Islet precursor cell (in vitro differentiated cells): ENCODE data around the gene BPI.
"Not testable (repeated sequence)": the region's sequence is repeated elsewhere in the genome, so short reads cannot be mapped to it uniquely, and the experiment has no call there.

Source experiments
- DNase-seq: peaks from one replicate; pipeline ENCODE4 v3.0.0-alpha.2; 2018

Gene BPI

DNA sequence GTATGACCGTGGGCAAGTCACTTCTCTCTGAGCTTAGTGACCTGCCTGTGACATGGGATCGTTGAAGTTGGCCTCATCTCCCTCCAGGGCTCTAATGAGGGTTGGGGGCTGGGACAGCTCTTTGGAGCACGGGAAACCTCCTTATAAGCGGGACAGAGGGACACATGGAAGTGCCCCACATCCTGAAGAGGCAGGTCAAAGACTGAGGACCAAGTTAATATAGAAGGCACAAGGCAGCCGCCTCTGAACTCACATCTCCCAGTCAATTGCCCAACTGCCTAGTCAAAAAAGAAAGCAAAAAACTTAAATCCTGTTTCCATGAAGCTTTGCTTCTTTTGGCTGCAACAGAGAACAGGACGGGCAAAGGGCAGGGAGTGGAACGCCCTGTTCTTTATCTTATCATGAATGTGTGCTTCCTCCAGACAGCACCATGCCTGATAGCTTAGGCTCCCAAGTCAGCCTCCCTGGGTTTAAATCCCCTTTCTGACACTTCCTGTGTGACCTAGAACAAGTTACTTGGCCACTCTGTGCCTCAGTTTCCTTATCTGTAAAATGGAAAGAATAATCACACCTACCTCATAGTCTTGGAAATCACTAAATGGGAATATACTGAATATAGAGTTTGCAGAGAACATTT, 69.4 kb downstream of the BPI start:
- no peak for DNase-seq

GRCh38 chr20:38373898-38374297, 69.9 kb downstream of the BPI start:
- peak; percentile 43 for DNase-seq

GRCh38 chr20:38377039-38377685, 73.2 kb downstream of the BPI start:
- peak; percentile 13 for DNase-seq

GRCh38 chr20:38377838-38378237, 73.9 kb downstream of the BPI start:
- DNase-seq: not testable (repeated sequence)

DNA sequence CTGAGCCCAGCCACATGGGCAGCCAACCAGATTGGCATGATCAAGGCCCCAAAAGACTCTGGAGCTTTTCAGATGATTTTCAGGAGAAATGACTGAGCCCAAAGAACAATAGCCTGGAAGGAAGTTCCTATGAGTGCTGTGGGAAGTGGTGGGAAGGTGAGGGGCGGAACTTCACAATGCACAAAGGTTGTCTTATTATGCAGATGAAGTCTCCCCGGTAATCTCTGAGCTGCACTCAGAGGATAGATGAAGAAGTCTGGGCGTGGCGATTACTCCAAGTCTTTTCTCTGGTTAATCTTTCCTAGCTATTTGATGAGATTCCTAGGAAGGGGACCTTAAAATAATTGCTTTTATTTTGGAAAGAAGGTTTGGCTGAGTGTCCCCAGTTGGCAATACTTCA, 79.2 kb downstream of the BPI start:
- DNase-seq: no peak

DNA sequence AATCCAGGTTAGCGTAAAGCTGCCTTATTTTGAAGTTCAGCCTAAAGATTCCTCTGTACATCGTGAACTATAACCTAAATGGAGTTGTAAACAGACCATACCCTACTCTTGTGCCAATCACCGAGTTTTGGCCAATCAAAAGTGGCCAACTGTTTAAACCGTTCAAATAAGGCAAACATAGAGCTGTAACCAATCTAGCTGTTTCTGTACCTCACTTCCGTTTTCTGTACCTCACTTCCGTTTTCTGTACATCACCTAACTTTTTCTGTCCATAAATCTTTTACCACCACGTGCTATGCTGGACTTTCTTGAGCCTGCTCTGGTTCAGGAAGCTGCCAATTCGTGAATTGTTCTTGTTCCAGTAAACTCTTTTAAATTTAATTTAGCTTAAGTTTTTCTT, 82.0 kb downstream of the BPI start:
- no peak for DNase-seq

DNA sequence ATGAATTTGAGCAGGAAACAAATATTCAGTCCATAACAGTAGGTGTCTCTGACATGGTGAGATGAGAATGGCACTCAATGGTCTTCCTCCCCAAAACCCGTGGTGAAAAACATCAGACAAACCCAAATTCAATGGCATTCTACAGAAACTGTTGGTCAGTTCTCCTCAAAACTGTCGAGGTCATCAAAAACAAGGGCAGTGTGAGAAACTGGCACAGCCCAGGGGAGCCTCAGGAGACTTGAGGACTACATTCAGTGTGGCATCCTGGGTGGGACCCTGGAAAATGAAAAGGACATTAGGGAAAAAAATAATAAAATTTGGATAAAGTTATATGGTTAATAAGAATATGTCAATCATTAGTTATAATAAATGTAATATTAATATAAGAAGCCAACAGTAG, 82.9 kb downstream of the BPI start:
- no peak for DNase-seq
